Nephron progenitor cell (in vitro differentiated cells): Measurements from ENCODE around the gene MMP13.
"Not testable (repeated sequence)": the region's sequence is repeated elsewhere in the genome, so short reads cannot be mapped to it uniquely, and the experiment has no call there.

Source experiments
- DNase-seq: peaks from one replicate; pipeline ENCODE4 v3.0.0; 2021
- H3K27ac Mint-ChIP-seq: 2 replicates; pipeline ENCODE4 v1.8.0; 2021; ENCODE audit warnings: mild to moderate bottlenecking, moderate library complexity, mixed read lengths
- H3K27me3 Mint-ChIP-seq: 2 replicates; pipeline ENCODE4 v1.8.0; 2021; ENCODE audit warnings: mild to moderate bottlenecking, low read depth, mixed read lengths; ENCODE audit not compliant: poor library complexity
- H3K36me3 Mint-ChIP-seq: 2 replicates; pipeline ENCODE4 v1.8.0; 2021; ENCODE audit warnings: low read depth, mixed read lengths
- H3K4me1 Mint-ChIP-seq: 2 replicates; pipeline ENCODE4 v1.8.0; 2021; ENCODE audit warnings: mixed read lengths
- H3K4me3 Mint-ChIP-seq: 2 replicates; pipeline ENCODE4 v1.8.0; 2021; ENCODE audit warnings: mild to moderate bottlenecking, moderate library complexity, mixed read lengths
- H3K9me3 Mint-ChIP-seq: 2 replicates; pipeline ENCODE4 v1.8.0; 2021; ENCODE audit warnings: mild to moderate bottlenecking, moderate library complexity, mixed read lengths
- CTCF ChIP-seq: fragments of 200-600 bp; sonication (generic); IDR thresholded peaks from 2 replicates; pipeline ENCODE4 v1.5.0; 2021; ENCODE audit warnings: antibody characterized with exemption

The MMP13 gene

GRCh38 chr11:102986815-102987214 is 31.3 kb upstream of the MMP13 start:
- H3K36me3 Mint-ChIP-seq: no peaks in the 10 kb centered on the region
- H3K27ac Mint-ChIP-seq: no peak overlapping the region
- no peaks in the 10 kb centered on the region for H3K27me3 Mint-ChIP-seq
- no peak for DNase-seq
- peaks cover 4% of the 10 kb centered on the region for H3K4me1 Mint-ChIP-seq
- H3K4me3 Mint-ChIP-seq: no peak overlapping the region
- TF ChIP-seq CTCF: no peak
- no peaks in the 10 kb centered on the region for H3K9me3 Mint-ChIP-seq

- Mint-ChIP-seq H3K27ac (no peak overlapping the region), H3K36me3 (no peaks in the 10 kb centered on the region), H3K4me1 (peaks cover 4% of the 10 kb centered on the region), H3K27me3 (no peaks in the 10 kb centered on the region), H3K9me3 (no peaks in the 10 kb centered on the region), H3K4me3 (no peak overlapping the region)
- no peak for TF ChIP-seq CTCF
- no peak for DNase-seq
These were observed 30.3 kb upstream of the MMP13 start for GRCh38 chr11:102985850-102986249.

- no peak for TF ChIP-seq CTCF
- H3K9me3 Mint-ChIP-seq: peaks cover 15% of the 10 kb centered on the region
- H3K4me3 Mint-ChIP-seq: no peak overlapping the region
- no peaks in the 10 kb centered on the region for H3K27me3 Mint-ChIP-seq
- peaks cover 4% of the 10 kb centered on the region for H3K4me1 Mint-ChIP-seq
- H3K36me3 Mint-ChIP-seq: no peaks in the 10 kb centered on the region
- no peak for DNase-seq
- H3K27ac Mint-ChIP-seq: no peak overlapping the region
These were observed 28.0 kb upstream of the MMP13 start for GRCh38 chr11:102983486-102983885.

GRCh38 chr11:102981324-102981910 is 25.9 kb upstream of the MMP13 start:
- H3K4me3 Mint-ChIP-seq: no peak overlapping the region
- peaks cover 15% of the 10 kb centered on the region for H3K9me3 Mint-ChIP-seq
- DNase-seq: no peak
- peaks cover 4% of the 10 kb centered on the region for H3K4me1 Mint-ChIP-seq
- no peak for TF ChIP-seq CTCF
- no peak overlapping the region for H3K27ac Mint-ChIP-seq
- H3K27me3 Mint-ChIP-seq: peaks cover 3% of the 10 kb centered on the region
- H3K36me3 Mint-ChIP-seq: no peaks in the 10 kb centered on the region

GRCh38 chr11:102974552-102975280 is 19.2 kb upstream of the MMP13 start:
- peaks cover 10% of the 10 kb centered on the region for H3K9me3 Mint-ChIP-seq
- H3K36me3 Mint-ChIP-seq: no peaks in the 10 kb centered on the region
- H3K4me1 Mint-ChIP-seq: peaks cover 6% of the 10 kb centered on the region
- no peak overlapping the region for H3K27ac Mint-ChIP-seq
- no peak for TF ChIP-seq CTCF
- peaks cover 6% of the 10 kb centered on the region for H3K27me3 Mint-ChIP-seq
- DNase-seq: no peak
- H3K4me3 Mint-ChIP-seq: no peak overlapping the region

- not testable (repeated sequence) for H3K27me3 Mint-ChIP-seq, DNase-seq, H3K4me1 Mint-ChIP-seq, H3K27ac Mint-ChIP-seq, H3K4me3 Mint-ChIP-seq, H3K36me3 Mint-ChIP-seq, H3K9me3 Mint-ChIP-seq
These were observed 18.2 kb upstream of the MMP13 start for GRCh38 chr11:102973698-102974097.
